Aorta (tissue), 5 donors: ENCODE data around the gene PRR14. TPM values are rescaled to one million over a fixed set of nuclear protein-coding genes. Genes with fewer than 3 reads are reported as not detected.
A peak's percentile ranks its signal among the peaks of the same experiment; 100 is the strongest.
"Not testable (repeated sequence)": the region's sequence is repeated elsewhere in the genome, so short reads cannot be mapped to it uniquely, and the experiment has no call there.

Experiments
- ATAC-seq: fragments of 200-7000 bp; cut with Tn5 transposase; one replicate; pipeline ENCODE4 v1.9.1; 2022; ENCODE audit warnings: moderate library complexity; ENCODE audit not compliant: low FRiP score
- DNase-seq, 2 donors: peaks; one replicate each; pipeline ENCODE4 v3.0.0-alpha.2; 2020
- H3K27ac ChIP-seq, 2 donors: one replicate each; pipeline ENCODE4 v1.5.1; 2013; ENCODE audit warnings: low read length in 2 of 2, mild to moderate bottlenecking in 2 of 2, moderate library complexity in 2 of 2, control low read depth in 1 of 2, inconsistent platforms in 1 of 2, low read depth in 1 of 2
- H3K27me3 ChIP-seq, 2 donors: one replicate each; pipeline ENCODE4 v1.6.1; 2013; ENCODE audit warnings: control low read depth in 1 of 2, low read length in 1 of 2, mild to moderate bottlenecking in 1 of 2, moderate library complexity in 1 of 2; ENCODE audit not compliant: insufficient read depth in 2 of 2, control insufficient read depth in 1 of 2
- H3K36me3 ChIP-seq, 2 donors: one replicate each; pipeline ENCODE4 v1.6.1; 2013; ENCODE audit warnings: control low read depth in 1 of 2, low read length in 1 of 2, mild to moderate bottlenecking in 1 of 2; ENCODE audit not compliant: insufficient read depth in 2 of 2, control insufficient read depth in 1 of 2
- H3K4me1 ChIP-seq, 2 donors: one replicate each; pipeline ENCODE4 v1.6.1; 2013; ENCODE audit warnings: low read length in 2 of 2, control low read depth in 1 of 2, mild to moderate bottlenecking in 1 of 2, moderate library complexity in 1 of 2; ENCODE audit not compliant: insufficient read depth in 2 of 2, control insufficient read depth in 1 of 2
- H3K4me3 ChIP-seq, 2 donors: one replicate each; pipeline ENCODE4 v1.5.1; 2013; ENCODE audit warnings: low read length in 2 of 2, control low read depth in 1 of 2, mild to moderate bottlenecking in 1 of 2
- H3K9me3 ChIP-seq: one replicate; pipeline ENCODE4 v1.6.1; 2013; ENCODE audit warnings: mild to moderate bottlenecking, low read length; ENCODE audit not compliant: control insufficient read depth
- WGBS, 2 donors: extraction: QIAGEN DNeasy Blood & Tissue Kit; methylation state at CpG; one replicate each; pipeline ENCODE4 v1.1.7; 2013; 5-methylcytosine and 5-hydroxymethylcytosine counted together
- intact Hi-C, 2 donors: fragments of 100-400 bp; cut with DNase I; formaldehyde crosslinking; loops; one replicate each; pipeline versions ENCODE4 v1.14.2 to v1.15.0; 2022
- polyA plus RNA-seq, 2 donors: library from polyadenylated mRNA; stranded (reverse); fragments of 200-250 nt; gene quantifications; one replicate each; pipeline ENCODE4 v1.2.3, GENCODE V29; 2013
- total RNA-seq, 2 donors: library from RNA; stranded (reverse); fragmentation: NEBNext Ultra II Directional; extraction: Animal tissue kit (Norgen Biotek cat#: 25700); gene quantifications; one replicate each; pipeline ENCODE4 v1.2.1, GENCODE V29; 2021
- donor health status: healthy with polysubstance abuse.
- donor health status: Bipolar disorder and iron deficiency.
- donor health status: DM: no; HTN: no; CAD: no.
- donor health status: DM: no; HTN: no; CAD: no.
- donor health status: DM: yes; HTN: yes; CAD: no.

Gene PRR14
- total and polyA plus RNA-seq, 4 donors, result 28.2 to 217 (median 51.9) TPM

DNA sequence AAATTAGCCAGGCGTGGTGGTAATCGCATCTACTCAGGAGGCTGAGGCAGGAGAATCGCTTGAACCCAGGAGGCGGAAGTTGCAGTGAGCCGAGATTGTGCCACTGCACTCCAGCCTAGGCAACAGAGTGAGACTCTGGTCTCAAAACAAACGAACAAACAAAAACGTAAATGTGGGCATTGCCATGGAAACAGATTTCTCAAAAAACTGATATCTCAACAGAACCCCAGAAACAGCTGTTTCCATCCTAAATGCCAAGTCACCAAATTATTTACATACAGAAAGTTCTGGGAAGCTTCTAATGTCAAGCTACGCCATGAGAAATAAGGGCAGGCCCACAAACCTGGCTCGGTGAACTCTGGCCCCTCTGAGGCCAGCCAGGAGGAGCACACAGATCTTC lies 24.5 kb upstream of the PRR14 start:
- Histone ChIP-seq H3K4me1 (no peaks in the 10 kb centered on the region), H3K9me3 (no peaks in the 10 kb centered on the region), H3K4me3 (no peak overlapping the region), H3K36me3 (no peaks in the 10 kb centered on the region), H3K27me3 (no peaks in the 10 kb centered on the region), H3K27ac (no peak overlapping the region)
- ATAC-seq, result no peak
- WGBS, 2 donors, result 89% methylated on average over 9 of the region's 9 CpGs
- intact Hi-C loops, result no loop called here
- DNase-seq, result no peak

DNA sequence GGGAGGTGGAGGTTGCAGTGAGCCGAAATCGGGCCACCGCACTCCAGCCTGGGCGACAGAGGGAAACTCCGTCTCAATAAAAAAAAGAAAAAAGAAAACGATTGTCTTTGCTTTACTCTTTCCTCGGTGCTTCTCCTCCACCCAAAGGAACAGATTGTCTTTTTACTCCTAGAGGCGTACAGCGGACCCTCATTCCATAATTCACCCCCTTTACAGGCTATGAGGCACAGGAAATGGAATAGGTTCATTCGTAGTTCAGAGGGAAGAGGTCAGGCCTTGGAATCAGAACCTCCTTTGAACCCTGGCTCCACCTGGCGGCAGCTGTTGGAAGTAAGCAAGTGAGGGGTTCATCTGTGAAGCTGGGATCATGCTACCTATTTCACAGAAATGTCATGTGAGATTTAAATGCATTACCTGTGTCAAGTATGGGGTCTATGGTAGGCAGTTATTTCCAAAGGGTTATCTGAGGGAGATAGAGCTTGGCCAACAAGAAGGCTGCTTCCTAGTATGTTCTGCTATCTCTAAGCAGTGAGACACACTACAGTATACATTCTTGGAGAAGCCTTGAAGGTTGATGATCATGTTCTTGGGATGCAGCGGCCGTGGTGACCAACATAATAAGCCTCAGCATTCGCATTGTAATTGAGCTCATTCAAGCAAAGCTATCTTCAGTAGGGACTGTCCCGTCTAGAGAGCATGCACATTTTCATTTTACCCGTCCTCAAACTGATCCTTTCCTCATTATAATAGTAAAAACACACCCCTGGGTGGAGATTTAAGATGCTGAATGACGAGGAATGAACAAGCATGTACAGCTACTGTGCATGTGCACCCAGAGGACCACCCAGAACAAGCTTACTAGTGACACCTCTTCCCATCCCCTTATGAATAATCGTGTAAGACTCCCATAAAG lies 21.9 kb upstream of the PRR14 start:
- ATAC-seq (peak; percentile 91), DNase-seq (peak; percentile 88 to 95)
- H3K36me3 ChIP-seq, result no peaks in the 10 kb centered on the region
- H3K27ac ChIP-seq, result no peak overlapping the region
- no peak overlapping the region for H3K4me3 ChIP-seq
- WGBS, 2 donors, result 30 to 33% methylated on average over 18 of the region's 18 CpGs
- no peaks in the 10 kb centered on the region for H3K4me1 ChIP-seq
- no peaks in the 10 kb centered on the region for H3K27me3 ChIP-seq
- intact Hi-C loops, result no loop called here
- no peaks in the 10 kb centered on the region for H3K9me3 ChIP-seq

DNA sequence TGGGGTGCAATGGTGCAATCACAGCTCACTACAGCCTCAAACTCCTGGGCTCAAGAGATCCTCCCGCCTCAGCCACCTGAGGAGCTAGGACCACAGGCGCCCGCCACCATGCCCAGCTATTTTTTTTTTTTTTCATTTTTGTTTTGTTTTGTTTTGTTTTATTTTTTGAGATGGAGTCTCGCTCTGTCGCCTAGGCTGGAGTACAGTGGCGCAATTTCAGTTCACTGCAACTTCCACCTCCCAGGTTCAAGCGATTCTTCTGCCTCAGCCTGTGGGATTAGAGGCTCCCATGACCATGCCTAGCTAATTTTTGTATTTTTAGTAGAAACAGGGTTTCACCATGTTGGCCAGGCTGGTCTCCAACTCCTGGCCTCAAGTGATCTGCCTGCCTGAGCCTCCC lies 18.3 kb upstream of the PRR14 start:
- WGBS, 2 donors, result 91% methylated on average over 7 of the region's 7 CpGs
- H3K9me3 ChIP-seq, ATAC-seq, DNase-seq, H3K36me3 ChIP-seq, H3K4me1 ChIP-seq, H3K27ac ChIP-seq, H3K4me3 ChIP-seq, H3K27me3 ChIP-seq: not testable (repeated sequence)
- intact Hi-C loops, result loop anchor here (5.0 kb wide), 1 partner anchor 45 kb away; the partner anchor contains the start of gene ZNF785 (in 2 of the 2)

DNA sequence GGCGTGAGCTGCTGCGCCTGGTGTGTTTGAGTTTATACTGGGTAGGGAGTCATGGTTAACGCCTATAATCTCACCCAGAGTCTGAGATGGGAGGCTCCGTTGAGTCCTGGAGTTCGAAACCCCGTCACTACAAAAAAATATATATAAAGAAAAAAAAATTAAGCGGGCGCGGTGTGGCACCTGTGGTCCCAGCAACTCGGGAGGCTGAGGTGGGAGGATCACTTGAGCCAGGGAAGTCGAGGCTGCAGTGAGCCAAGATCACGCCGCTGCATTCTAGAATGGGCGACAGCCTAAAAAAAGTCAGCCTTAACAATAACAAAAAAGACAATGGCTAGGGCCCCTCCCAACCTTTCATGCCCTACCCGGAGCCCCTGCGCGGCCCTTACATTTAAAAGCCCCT lies 17.2 kb upstream of the PRR14 start:
- Histone ChIP-seq H3K4me1 (no peaks in the 10 kb centered on the region), H3K4me3 (no peak overlapping the region), H3K9me3 (no peaks in the 10 kb centered on the region), H3K27me3 (no peaks in the 10 kb centered on the region), H3K27ac (peak overlapping the region in 1 of 2 donors; percentile 1), H3K36me3 (no peaks in the 10 kb centered on the region)
- ATAC-seq (no peak), DNase-seq (no peak)
- WGBS, 2 donors, result 87 to 88% methylated on average over 17 of the region's 17 CpGs
- intact Hi-C loops, result loop anchor here (5.0 kb wide), 1 partner anchor 46 kb away; the partner anchor contains the start of gene ZNF785 (in 2 of the 2)

DNA sequence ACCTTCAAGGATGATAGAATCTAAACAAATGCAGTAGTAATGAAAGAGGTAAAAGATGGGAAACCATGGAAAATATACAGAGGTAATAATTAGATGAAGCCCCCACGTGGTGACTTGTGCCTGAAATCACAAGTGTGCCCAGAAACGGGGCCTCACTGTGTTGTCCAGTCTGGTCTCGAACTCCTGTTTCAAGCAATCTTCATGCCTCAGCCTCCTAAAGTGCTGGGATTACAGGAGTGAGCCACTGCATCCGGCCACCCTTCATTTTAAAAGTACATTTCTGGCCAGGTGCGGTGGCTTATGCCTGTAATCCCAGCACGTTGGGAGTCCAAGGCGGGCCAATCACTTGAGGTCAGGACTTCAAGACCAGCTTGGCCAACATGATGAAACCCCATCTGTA lies 14.2 kb upstream of the PRR14 start:
- Histone ChIP-seq H3K36me3 (no peaks in the 10 kb centered on the region), H3K4me1 (no peaks in the 10 kb centered on the region), H3K9me3 (no peaks in the 10 kb centered on the region), H3K27me3 (no peaks in the 10 kb centered on the region), H3K27ac (no peak overlapping the region), H3K4me3 (no peak overlapping the region)
- no peak for ATAC-seq
- DNase-seq, result no peak
- intact Hi-C loops, result no loop called here
- 94 to 95% methylated on average over 7 of the region's 7 CpGs for WGBS, 2 donors

DNA sequence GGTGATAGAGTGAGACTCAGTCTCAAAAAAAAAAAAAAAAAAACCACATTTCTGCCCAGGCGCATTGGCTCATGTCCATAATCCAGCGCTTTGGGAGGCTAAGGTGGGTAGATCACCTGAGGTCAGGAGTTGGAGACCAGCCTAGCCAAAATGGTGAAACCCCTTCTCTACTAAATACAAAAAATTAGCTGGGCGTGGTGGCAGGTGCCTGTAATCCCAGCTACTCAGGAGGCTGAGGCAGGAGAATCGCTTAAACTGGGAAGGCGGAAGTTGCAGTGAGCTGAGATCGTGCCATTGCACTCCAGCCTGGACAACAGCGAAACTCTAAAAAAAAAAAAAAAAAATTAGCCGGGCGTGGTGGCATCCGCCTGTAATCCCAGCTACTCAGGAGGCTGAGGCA lies 13.6 kb upstream of the PRR14 start:
- DNase-seq, intact Hi-C loops: not testable (repeated sequence)
- 86 to 92% methylated on average over 10 of the region's 10 CpGs for WGBS, 2 donors

DNA sequence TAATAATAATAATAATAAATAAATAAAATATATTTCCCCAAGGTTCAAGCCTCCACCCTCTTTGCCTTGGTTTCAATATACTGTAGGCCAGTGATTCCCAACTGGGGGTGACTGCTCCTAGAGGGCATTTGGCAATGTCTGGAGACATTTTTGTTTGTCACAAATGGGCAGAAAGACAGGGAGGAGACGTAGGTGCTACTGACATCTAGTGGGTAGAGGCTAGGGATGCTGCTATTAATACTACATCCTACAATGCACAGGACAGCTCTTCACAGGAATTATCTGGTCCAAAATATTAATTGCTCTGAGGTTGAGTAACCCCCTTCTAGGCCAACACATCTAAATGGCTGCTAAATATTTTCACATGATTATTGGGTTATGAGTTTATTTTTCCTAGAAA lies 12.8 kb upstream of the PRR14 start:
- no peaks in the 10 kb centered on the region for H3K4me1 ChIP-seq
- H3K4me3 ChIP-seq, result no peak overlapping the region
- H3K27ac ChIP-seq, result no peak overlapping the region
- ATAC-seq (no peak), DNase-seq (no peak)
- intact Hi-C loops, result no loop called here
- 10 to 24% methylated on average over 1 of the region's 1 CpG for WGBS, 2 donors
- no peaks in the 10 kb centered on the region for H3K36me3 ChIP-seq
- no peaks in the 10 kb centered on the region for H3K9me3 ChIP-seq
- no peaks in the 10 kb centered on the region for H3K27me3 ChIP-seq

More for the DNA sequence above, 13.6 kb upstream of the PRR14 start:
- not testable (repeated sequence) for H3K9me3 ChIP-seq, H3K36me3 ChIP-seq, H3K27ac ChIP-seq, H3K27me3 ChIP-seq, H3K4me1 ChIP-seq, H3K4me3 ChIP-seq, ATAC-seq

DNA sequence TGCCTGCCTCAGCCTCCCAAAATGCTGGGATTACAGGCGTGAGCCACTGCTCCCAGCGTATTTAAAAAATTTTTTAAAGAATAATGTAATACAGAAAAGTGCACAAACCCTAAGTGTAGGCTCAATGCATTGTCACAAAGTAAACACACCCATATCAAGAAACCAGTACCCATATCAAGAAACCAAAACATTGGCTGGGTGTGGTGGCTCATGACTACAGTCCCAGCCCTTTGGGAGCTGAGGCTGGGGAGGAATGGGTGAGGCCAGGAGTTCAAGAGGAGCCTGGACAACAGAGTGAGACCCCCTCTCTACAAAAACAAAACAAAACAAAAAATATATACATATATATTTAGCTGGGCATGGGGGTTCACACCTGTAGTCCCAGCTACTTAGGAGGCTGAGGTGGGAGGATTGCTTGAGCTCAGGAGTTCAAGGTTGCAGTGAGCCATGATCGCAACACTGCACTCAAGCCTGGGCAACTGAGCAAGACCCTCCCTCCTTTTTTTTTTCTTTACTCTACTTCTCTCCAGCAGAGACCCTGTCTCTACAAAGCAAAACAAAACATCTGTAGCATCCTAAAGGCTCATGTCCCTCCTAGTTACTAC lies 9.3 kb upstream of the PRR14 start:
- DNase-seq, result no peak
- Histone ChIP-seq H3K9me3 (no peaks in the 10 kb centered on the region), H3K36me3 (no peaks in the 10 kb centered on the region), H3K4me3 (no peak overlapping the region), H3K27ac (no peak overlapping the region), H3K27me3 (no peaks in the 10 kb centered on the region), H3K4me1 (no peaks in the 10 kb centered on the region)
- WGBS, 2 donors, result 47 to 49% methylated on average over 3 of the region's 3 CpGs
- ATAC-seq, result no peak
- intact Hi-C loops, result no loop called here
